ENCODE results near the gene ITGB5. TPM values are rescaled to one million over a fixed set of nuclear protein-coding genes. Genes with fewer than 3 reads are reported as not detected.

The ITGB5 gene
- total RNA-seq, 1 donor from 2014 or later = 46.0 TPM

GRCh38 chr3:124777762-124778470 lies 109.2 kb downstream of the ITGB5 start:
- Mint-ChIP-seq H3K36me3 (peaks cover 16% of the 10 kb centered on the region), H3K27ac (no peak overlapping the region), H3K9me3 (no peaks in the 10 kb centered on the region), H3K4me3 (no peak overlapping the region), H3K4me1 (ENCODE audit: unreplicated experiment) (peaks cover 52% of the 10 kb centered on the region), H3K27me3 (no peaks in the 10 kb centered on the region)
- DNase-seq (ENCODE audit: extremely low spot score, unreplicated experiment) = no peak
- no peak for TF ChIP-seq CTCF (conservative IDR thresholded peaks at IDR 0.05)

DNA sequence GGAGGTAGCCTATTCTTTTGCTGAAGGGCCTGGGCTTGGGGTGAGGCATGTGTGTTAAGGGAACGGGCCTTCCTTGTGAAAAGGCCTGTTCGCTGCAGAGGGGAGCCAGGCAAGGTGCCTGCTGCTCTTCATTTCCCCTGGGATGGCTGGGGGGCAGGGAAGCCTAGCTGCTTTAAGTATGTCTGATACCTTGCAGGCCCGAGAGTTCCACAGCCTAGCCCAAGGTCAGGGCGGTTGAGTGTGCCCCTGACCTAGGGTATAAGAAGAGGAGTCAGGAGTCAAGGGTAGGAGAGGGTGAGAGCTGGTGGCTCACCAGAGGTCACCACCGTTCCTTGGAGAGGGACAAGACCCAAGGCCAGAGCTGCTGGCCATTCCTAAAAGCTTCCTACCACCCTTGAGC lies 110.3 kb downstream of the ITGB5 start:
- no peaks in the 10 kb centered on the region for H3K9me3 Mint-ChIP-seq
- TF ChIP-seq CTCF (conservative IDR thresholded peaks at IDR 0.05) = no peak
- no peak for DNase-seq (ENCODE audit: extremely low spot score, unreplicated experiment)
- no peaks in the 10 kb centered on the region for H3K27me3 Mint-ChIP-seq
- no peak overlapping the region for H3K27ac Mint-ChIP-seq
- H3K4me3 Mint-ChIP-seq = no peak overlapping the region
- H3K36me3 Mint-ChIP-seq = peaks cover 16% of the 10 kb centered on the region
- peaks cover 60% of the 10 kb centered on the region for H3K4me1 Mint-ChIP-seq (ENCODE audit: unreplicated experiment)

GRCh38 chr3:124775877-124776276 lies 111.3 kb downstream of the ITGB5 start:
- no peak overlapping the region for H3K27ac Mint-ChIP-seq
- peaks cover 61% of the 10 kb centered on the region for H3K4me1 Mint-ChIP-seq (ENCODE audit: unreplicated experiment)
- no peaks in the 10 kb centered on the region for H3K9me3 Mint-ChIP-seq
- peaks cover 20% of the 10 kb centered on the region for H3K36me3 Mint-ChIP-seq
- no peak for DNase-seq (ENCODE audit: extremely low spot score, unreplicated experiment)
- no peak for TF ChIP-seq CTCF (conservative IDR thresholded peaks at IDR 0.05)
- H3K27me3 Mint-ChIP-seq = no peaks in the 10 kb centered on the region
- no peak overlapping the region for H3K4me3 Mint-ChIP-seq

- no peak for DNase-seq (ENCODE audit: extremely low spot score, unreplicated experiment)
- H3K36me3 Mint-ChIP-seq = peaks cover 21% of the 10 kb centered on the region
- no peak overlapping the region for H3K27ac Mint-ChIP-seq
- no peaks in the 10 kb centered on the region for H3K9me3 Mint-ChIP-seq
- no peak overlapping the region for H3K4me3 Mint-ChIP-seq
- no peaks in the 10 kb centered on the region for H3K27me3 Mint-ChIP-seq
- no peak for TF ChIP-seq CTCF (conservative IDR thresholded peaks at IDR 0.05)
- H3K4me1 Mint-ChIP-seq (ENCODE audit: unreplicated experiment) = peaks cover 58% of the 10 kb centered on the region
Observed at GRCh38 chr3:124774841-124775402, 112.2 kb downstream of the ITGB5 start.

DNA sequence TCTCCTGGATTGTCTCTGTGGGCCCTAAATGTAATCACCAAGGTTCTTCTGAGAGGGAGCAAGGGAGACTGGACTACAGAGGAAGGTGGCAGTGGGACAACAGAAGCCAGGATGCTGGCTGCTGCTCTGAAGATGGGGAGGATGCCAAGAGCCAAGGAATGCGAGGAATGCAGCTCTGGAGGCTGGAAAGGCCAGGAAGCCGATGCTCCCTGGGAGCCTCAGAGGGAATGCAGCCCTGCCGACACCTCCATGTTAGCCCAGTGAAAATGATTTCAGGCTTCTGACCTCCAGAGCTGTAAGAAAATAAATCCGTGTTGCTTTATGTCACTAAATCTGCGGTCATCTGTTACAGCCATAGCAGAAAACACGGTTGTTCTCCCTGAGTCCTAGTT lies 112.8 kb downstream of the ITGB5 start:
- TF ChIP-seq CTCF (conservative IDR thresholded peaks at IDR 0.05) = no peak
- Mint-ChIP-seq H3K27me3 (no peaks in the 10 kb centered on the region), H3K4me1 (ENCODE audit: unreplicated experiment) (peaks cover 62% of the 10 kb centered on the region), H3K9me3 (no peaks in the 10 kb centered on the region), H3K27ac (peak overlapping the region; percentile 43), H3K4me3 (no peak overlapping the region), H3K36me3 (peaks cover 24% of the 10 kb centered on the region)
- DNase-seq (ENCODE audit: extremely low spot score, unreplicated experiment) = no peak
